Measurements from ENCODE around the gene OR6C6. TPM values are rescaled to one million over a fixed set of nuclear protein-coding genes. Genes with fewer than 3 reads are reported as not detected.

The OR6C6 gene
- total and polyA plus RNA-seq, 9 of the 15 experiments (the other 6 are each of a cell fraction or from before 2014, with no cell fraction given) = not detected

DNA sequence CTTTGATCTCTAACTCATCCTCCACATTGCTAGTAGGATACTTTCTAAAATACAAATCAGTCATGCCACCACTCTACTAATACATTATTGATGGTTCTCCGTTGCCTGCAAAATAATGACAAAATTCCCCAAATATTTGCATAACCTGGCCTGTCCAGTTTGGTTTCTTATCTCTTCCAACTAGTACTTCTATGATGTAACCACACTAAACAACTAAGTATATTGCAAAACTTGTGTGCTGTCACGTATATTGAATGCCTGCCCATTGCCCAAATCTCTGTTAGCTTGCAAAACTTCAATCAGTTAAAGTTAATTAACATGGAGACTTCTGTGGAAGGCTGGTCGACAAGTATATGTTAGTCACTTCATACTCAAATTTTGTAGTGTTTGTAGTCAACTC, 45.4 kb downstream of the OR6C6 start:
- BruUV-seq (replicated peaks) = no TSS peak
- Histone ChIP-seq H3K36me3 (ENCODE audit: control insufficient read depth, insufficient read depth, low read length) (no peaks in the 10 kb centered on the region), H3K27me3 (ENCODE audit: control insufficient read depth in 2 of 2, insufficient read depth in 2 of 2, low read length in 2 of 2) (no peaks in the 10 kb centered on the region), H3K4me3 (no peak overlapping the region), H3K27ac (ENCODE audit: extremely low read depth, low read depth, low read length) (no peak overlapping the region), H3K4me1 (replicated peaks in 1 of 2; ENCODE audit: control insufficient read depth in 2 of 2, insufficient read depth in 2 of 2, low read length in 2 of 2) (no peaks in the 10 kb centered on the region), H3K9ac (ENCODE audit: insufficient read depth in 1 of 2, low read depth in 2 of 2, low read length in 2 of 2) (no peak overlapping the region), H3K4me2 (ENCODE audit: insufficient read depth, low read length) (no peak overlapping the region), H2AFZ (ENCODE audit: low read depth, low read length) (no peak overlapping the region), H4K20me1 (replicated peaks; ENCODE audit: control insufficient read depth, insufficient read depth, low read length) (no peaks in the 10 kb centered on the region), H3K9me1 (ENCODE audit: control insufficient read depth, insufficient read depth, low read length) (no peaks in the 10 kb centered on the region), H3K9me3 (replicated peaks; ENCODE audit: control insufficient read depth, insufficient read depth, low read depth, low read length) (no peaks in the 10 kb centered on the region), H3K79me2 (ENCODE audit: control insufficient read depth, insufficient read depth, low read length) (no peaks in the 10 kb centered on the region)
- WGBS (ENCODE audit: insufficient coverage, low coverage, missing lambda C conversion rate) = 2% methylated on average over 3 of the region's 3 CpGs
- no peak for FAIRE-seq
- in situ Hi-C loops (cut with MboI) (no loop called here), intact Hi-C loops (cut with micrococcal nuclease) (no loop called here)
- DNase-seq (ENCODE audit: extremely low read depth in 1 of 4, low spot score in 3 of 4) = no peak
- ChIA-PET CTCF (ENCODE audit: low intra/inter-chr PET ratio) (no interaction called here), POLR2A (no interaction called here)
- no peak for ATAC-seq
- TF ChIP-seq ZNF133 (CRISPR knock-in tag; IDR thresholded peaks at IDR 0.05) = no peak
- no peak for TF ChIP-seq FOXK2 (conservative IDR thresholded peaks at IDR 0.05 in 1 of 2, IDR thresholded peaks at IDR 0.05 in 1 of 2; ENCODE audit: low read depth in 2 of 2)
- TF ChIP-seq, protein P1, sequence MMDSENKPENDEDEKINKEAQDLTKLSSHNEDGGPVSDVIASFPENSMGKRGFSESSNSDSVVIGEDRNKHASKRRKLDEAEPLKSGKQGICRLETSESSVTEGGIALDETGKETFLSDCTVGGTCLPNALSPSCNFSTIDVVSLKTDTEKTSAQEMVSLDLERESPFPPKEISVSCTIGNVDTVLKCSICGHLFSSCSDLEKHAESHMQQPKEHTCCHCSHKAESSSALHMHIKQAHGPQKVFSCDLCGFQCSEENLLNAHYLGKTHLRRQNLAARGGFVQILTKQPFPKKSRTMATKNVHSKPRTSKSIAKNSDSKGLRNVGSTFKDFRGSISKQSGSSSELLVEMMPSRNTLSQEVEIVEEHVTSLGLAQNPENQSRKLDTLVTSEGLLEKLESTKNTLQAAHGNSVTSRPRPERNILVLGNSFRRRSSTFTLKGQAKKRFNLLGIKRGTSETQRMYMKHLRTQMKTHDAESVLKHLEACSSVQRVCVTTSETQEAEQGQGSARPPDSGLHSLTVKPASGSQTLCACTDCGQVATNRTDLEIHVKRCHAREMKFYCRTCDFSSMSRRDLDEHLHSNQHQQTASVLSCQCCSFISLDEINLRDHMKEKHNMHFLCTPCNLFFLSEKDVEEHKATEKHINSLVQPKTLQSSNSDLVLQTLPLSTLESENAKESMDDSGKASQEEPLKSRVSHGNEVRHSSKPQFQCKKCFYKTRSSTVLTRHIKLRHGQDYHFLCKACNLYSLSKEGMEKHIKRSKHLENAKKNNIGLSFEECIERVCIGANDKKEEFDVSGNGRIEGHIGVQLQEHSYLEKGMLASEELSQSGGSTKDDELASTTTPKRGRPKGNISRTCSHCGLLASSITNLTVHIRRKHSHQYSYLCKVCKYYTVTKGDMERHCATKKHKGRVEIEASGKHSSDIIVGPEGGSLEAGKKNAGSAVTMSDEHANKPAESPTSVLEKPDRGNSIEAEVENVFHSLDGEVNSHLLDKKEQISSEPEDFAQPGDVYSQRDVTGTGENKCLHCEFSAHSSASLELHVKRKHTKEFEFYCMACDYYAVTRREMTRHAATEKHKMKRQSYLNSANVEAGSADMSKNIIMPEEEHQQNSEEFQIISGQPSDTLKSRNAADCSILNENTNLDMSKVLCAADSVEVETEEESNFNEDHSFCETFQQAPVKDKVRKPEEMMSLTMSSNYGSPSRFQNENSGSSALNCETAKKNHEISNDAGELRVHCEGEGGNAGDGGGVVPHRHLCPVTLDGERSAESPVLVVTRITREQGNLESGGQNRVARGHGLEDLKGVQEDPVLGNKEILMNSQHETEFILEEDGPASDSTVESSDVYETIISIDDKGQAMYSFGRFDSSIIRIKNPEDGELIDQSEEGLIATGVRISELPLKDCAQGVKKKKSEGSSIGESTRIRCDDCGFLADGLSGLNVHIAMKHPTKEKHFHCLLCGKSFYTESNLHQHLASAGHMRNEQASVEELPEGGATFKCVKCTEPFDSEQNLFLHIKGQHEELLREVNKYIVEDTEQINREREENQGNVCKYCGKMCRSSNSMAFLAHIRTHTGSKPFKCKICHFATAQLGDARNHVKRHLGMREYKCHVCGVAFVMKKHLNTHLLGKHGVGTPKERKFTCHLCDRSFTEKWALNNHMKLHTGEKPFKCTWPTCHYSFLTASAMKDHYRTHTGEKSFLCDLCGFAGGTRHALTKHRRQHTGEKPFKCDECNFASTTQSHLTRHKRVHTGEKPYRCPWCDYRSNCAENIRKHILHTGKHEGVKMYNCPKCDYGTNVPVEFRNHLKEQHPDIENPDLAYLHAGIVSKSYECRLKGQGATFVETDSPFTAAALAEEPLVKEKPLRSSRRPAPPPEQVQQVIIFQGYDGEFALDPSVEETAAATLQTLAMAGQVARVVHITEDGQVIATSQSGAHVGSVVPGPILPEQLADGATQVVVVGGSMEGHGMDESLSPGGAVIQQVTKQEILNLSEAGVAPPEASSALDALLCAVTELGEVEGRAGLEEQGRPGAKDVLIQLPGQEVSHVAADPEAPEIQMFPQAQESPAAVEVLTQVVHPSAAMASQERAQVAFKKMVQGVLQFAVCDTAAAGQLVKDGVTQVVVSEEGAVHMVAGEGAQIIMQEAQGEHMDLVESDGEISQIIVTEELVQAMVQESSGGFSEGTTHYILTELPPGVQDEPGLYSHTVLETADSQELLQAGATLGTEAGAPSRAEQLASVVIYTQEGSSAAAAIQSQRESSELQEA (IDR thresholded peaks at IDR 0.05; ENCODE audit: low read depth) = no peak
- TF ChIP-seq CBFB (CRISPR knock-in tag; IDR thresholded peaks at IDR 0.05) = no peak
- TF ChIP-seq, protein P2, sequence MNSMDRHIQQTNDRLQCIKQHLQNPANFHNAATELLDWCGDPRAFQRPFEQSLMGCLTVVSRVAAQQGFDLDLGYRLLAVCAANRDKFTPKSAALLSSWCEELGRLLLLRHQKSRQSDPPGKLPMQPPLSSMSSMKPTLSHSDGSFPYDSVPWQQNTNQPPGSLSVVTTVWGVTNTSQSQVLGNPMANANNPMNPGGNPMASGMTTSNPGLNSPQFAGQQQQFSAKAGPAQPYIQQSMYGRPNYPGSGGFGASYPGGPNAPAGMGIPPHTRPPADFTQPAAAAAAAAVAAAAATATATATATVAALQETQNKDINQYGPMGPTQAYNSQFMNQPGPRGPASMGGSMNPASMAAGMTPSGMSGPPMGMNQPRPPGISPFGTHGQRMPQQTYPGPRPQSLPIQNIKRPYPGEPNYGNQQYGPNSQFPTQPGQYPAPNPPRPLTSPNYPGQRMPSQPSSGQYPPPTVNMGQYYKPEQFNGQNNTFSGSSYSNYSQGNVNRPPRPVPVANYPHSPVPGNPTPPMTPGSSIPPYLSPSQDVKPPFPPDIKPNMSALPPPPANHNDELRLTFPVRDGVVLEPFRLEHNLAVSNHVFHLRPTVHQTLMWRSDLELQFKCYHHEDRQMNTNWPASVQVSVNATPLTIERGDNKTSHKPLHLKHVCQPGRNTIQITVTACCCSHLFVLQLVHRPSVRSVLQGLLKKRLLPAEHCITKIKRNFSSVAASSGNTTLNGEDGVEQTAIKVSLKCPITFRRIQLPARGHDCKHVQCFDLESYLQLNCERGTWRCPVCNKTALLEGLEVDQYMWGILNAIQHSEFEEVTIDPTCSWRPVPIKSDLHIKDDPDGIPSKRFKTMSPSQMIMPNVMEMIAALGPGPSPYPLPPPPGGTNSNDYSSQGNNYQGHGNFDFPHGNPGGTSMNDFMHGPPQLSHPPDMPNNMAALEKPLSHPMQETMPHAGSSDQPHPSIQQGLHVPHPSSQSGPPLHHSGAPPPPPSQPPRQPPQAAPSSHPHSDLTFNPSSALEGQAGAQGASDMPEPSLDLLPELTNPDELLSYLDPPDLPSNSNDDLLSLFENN (IDR thresholded peaks at IDR 0.05; ENCODE audit: low read depth in 2 of 2, low read length in 2 of 2) = no peak
- TF ChIP-seq SIN3B (IDR thresholded peaks at IDR 0.05; ENCODE audit: low read depth) = no peak
- no peak for TF ChIP-seq ZNF445 (CRISPR knock-in tag; IDR thresholded peaks at IDR 0.05; ENCODE audit: low read depth)
- TF ChIP-seq COPS2 (conservative IDR thresholded peaks at IDR 0.05) = no peak
- TF ChIP-seq POLR2AphosphoS5 (IDR thresholded peaks at IDR 0.05; ENCODE audit: control insufficient read depth, insufficient read depth, low read depth, low read length) = no peak
- no peak for TF ChIP-seq SP2 (IDR thresholded peaks at IDR 0.05; ENCODE audit: extremely low read depth, low read depth, low read length, poor library complexity, severe bottlenecking)
- TF ChIP-seq ADNP (tag; IDR thresholded peaks at IDR 0.05) = no peak

Data from K562 (cell line).